Measurements from ENCODE around the gene RFX3.

Gene RFX3

GRCh38 chr9:3251309-3251708 is 274.5 kb downstream of the RFX3 start:
- no peak overlapping the region for H3K4me3 ChIP-seq (ENCODE audit: insufficient read depth, low read length, poor library complexity, severe bottlenecking)
- H3K9ac ChIP-seq (ENCODE audit: low read length), result no peak overlapping the region
- no peaks in the 10 kb centered on the region for H3K9me2 ChIP-seq (replicated peaks; ENCODE audit: insufficient read depth, low read length)
- H3K79me2 ChIP-seq (ENCODE audit: insufficient read depth, low read length), result no peaks in the 10 kb centered on the region
- no peaks in the 10 kb centered on the region for H3F3A ChIP-seq (ENCODE audit: insufficient read depth)
- no peak overlapping the region for H2AFZ ChIP-seq (ENCODE audit: low read depth, low read length, severe bottlenecking)
- H3K27me3 ChIP-seq (ENCODE audit: low read length), result no peaks in the 10 kb centered on the region
- H3K27ac ChIP-seq (ENCODE audit: low read depth, low read length), result no peak overlapping the region
- H3K9me3 ChIP-seq (ENCODE audit: insufficient read depth, low read length), result no peaks in the 10 kb centered on the region
- no peaks in the 10 kb centered on the region for H4K20me1 ChIP-seq (ENCODE audit: low read depth, low read length)
- H3K36me3 ChIP-seq (ENCODE audit: low read length), result no peaks in the 10 kb centered on the region
- no peak overlapping the region for H3K4me2 ChIP-seq (ENCODE audit: low read depth, low read length, poor library complexity, severe bottlenecking)
- TF ChIP-seq CTCF (IDR thresholded peaks at IDR 0.05; ENCODE audit: insufficient read depth, low read length, poor library complexity, severe bottlenecking) (no peak), EZH2phosphoT487 (conservative IDR thresholded peaks at IDR 0.05; ENCODE audit: low read length) (no peak)

GRCh38 chr9:3250741-3251140 is 275.1 kb downstream of the RFX3 start:
- H4K20me1 ChIP-seq (ENCODE audit: low read depth, low read length), result no peaks in the 10 kb centered on the region

GRCh38 chr9:3247211-3247610 is 278.6 kb downstream of the RFX3 start:
- H3F3A ChIP-seq (ENCODE audit: insufficient read depth), result no peaks in the 10 kb centered on the region
- no peak for TF ChIP-seq CTCF (IDR thresholded peaks at IDR 0.05; ENCODE audit: insufficient read depth, low read length, poor library complexity, severe bottlenecking)
- TF ChIP-seq EZH2phosphoT487 (conservative IDR thresholded peaks at IDR 0.05; ENCODE audit: low read length), result no peak

More at GRCh38 chr9:3250741-3251140, 275.1 kb downstream of the RFX3 start:
- Histone ChIP-seq H3K27ac (ENCODE audit: low read depth, low read length) (no peak overlapping the region), H3K27me3 (ENCODE audit: low read length) (no peaks in the 10 kb centered on the region), H3K79me2 (ENCODE audit: insufficient read depth, low read length) (no peaks in the 10 kb centered on the region), H3K36me3 (ENCODE audit: low read length) (no peaks in the 10 kb centered on the region), H3F3A (ENCODE audit: insufficient read depth) (no peaks in the 10 kb centered on the region), H2AFZ (ENCODE audit: low read depth, low read length, severe bottlenecking) (no peak overlapping the region), H3K9me3 (ENCODE audit: insufficient read depth, low read length) (no peaks in the 10 kb centered on the region), H3K4me3 (ENCODE audit: insufficient read depth, low read length, poor library complexity, severe bottlenecking) (no peak overlapping the region), H3K9me2 (replicated peaks; ENCODE audit: insufficient read depth, low read length) (no peaks in the 10 kb centered on the region), H3K9ac (ENCODE audit: low read length) (no peak overlapping the region), H3K4me2 (ENCODE audit: low read depth, low read length, poor library complexity, severe bottlenecking) (no peak overlapping the region)
- TF ChIP-seq CTCF (IDR thresholded peaks at IDR 0.05; ENCODE audit: insufficient read depth, low read length, poor library complexity, severe bottlenecking), result no peak
- no peak for TF ChIP-seq EZH2phosphoT487 (conservative IDR thresholded peaks at IDR 0.05; ENCODE audit: low read length)

More at GRCh38 chr9:3247211-3247610, 278.6 kb downstream of the RFX3 start:
- Histone ChIP-seq H3K27me3 (ENCODE audit: low read length) (no peaks in the 10 kb centered on the region), H3K4me3 (ENCODE audit: insufficient read depth, low read length, poor library complexity, severe bottlenecking) (no peak overlapping the region), H3K9me3 (ENCODE audit: insufficient read depth, low read length) (no peaks in the 10 kb centered on the region), H3K79me2 (ENCODE audit: insufficient read depth, low read length) (no peaks in the 10 kb centered on the region), H3K9ac (ENCODE audit: low read length) (no peak overlapping the region), H3K9me2 (replicated peaks; ENCODE audit: insufficient read depth, low read length) (no peaks in the 10 kb centered on the region), H3K4me2 (ENCODE audit: low read depth, low read length, poor library complexity, severe bottlenecking) (no peak overlapping the region), H3K36me3 (ENCODE audit: low read length) (no peaks in the 10 kb centered on the region), H4K20me1 (ENCODE audit: low read depth, low read length) (no peaks in the 10 kb centered on the region), H3K27ac (ENCODE audit: low read depth, low read length) (no peak overlapping the region), H2AFZ (ENCODE audit: low read depth, low read length, severe bottlenecking) (no peak overlapping the region)

Data from SU-DHL-6 (cell line).